HCT116 (cell line): ENCODE measurements around the gene TMEM63B.
A peak's percentile ranks its signal among the peaks of the same experiment; 100 is the strongest.

Experiments
- EZH2 ChIP-seq: fragments of 200-600 bp; sonication (generic); IDR thresholded peaks from 2 replicates; pipeline ENCODE4 v1.6.1; 2017; ENCODE audit warnings: antibody characterized with exemption, mixed run types
- TF ChIP-seq, protein P1 (sequence below), 3 experiments: fragments of 200-600 bp in 1 of 3; sonication (generic) in 1 of 3; IDR thresholded peaks in 2 of 3; conservative IDR thresholded peaks in 1 of 3; 2 replicates each; pipeline ENCODE4 v1.5.1; 2012 to 2017; ENCODE audit warnings: low read depth in 2 of 3, low read length in 2 of 3, antibody characterized with exemption in 1 of 3, borderline replicate concordance in 1 of 3, control low read depth in 1 of 3, mild to moderate bottlenecking in 1 of 3, mixed read lengths in 1 of 3, mixed run types in 1 of 3, moderate library complexity in 1 of 3; ENCODE audit not compliant: insufficient read depth in 1 of 3

- TF ChIP-seq, protein P1, sequence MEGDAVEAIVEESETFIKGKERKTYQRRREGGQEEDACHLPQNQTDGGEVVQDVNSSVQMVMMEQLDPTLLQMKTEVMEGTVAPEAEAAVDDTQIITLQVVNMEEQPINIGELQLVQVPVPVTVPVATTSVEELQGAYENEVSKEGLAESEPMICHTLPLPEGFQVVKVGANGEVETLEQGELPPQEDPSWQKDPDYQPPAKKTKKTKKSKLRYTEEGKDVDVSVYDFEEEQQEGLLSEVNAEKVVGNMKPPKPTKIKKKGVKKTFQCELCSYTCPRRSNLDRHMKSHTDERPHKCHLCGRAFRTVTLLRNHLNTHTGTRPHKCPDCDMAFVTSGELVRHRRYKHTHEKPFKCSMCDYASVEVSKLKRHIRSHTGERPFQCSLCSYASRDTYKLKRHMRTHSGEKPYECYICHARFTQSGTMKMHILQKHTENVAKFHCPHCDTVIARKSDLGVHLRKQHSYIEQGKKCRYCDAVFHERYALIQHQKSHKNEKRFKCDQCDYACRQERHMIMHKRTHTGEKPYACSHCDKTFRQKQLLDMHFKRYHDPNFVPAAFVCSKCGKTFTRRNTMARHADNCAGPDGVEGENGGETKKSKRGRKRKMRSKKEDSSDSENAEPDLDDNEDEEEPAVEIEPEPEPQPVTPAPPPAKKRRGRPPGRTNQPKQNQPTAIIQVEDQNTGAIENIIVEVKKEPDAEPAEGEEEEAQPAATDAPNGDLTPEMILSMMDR (IDR thresholded peaks at IDR 0.05 in 2 of 3, conservative IDR thresholded peaks at IDR 0.05 in 1 of 3; ENCODE audit: borderline replicate concordance in 1 of 3, insufficient read depth in 1 of 3, low read depth in 2 of 3, low read length in 2 of 3) = peak; percentile 91 to 94 (median 93)
- TF ChIP-seq EZH2 = no peak
Measured at GRCh38 chr6:44172731-44173500, 45.6 kb downstream of the TMEM63B start.
